ENCODE data around the gene FNDC3B.

The FNDC3B gene

GRCh38 chr3:172219750-172220149 lies 180.4 kb downstream of the FNDC3B start:
- H3K9me3 ChIP-seq (ENCODE audit: control insufficient read depth, insufficient read depth, low read depth, low read length) = no peaks in the 10 kb centered on the region
- ChIA-PET CTCF (no interaction called here), POLR2A (no interaction called here)
- H3K4me1 ChIP-seq (ENCODE audit: control insufficient read depth, insufficient read depth, low read length) = peaks cover 17% of the 10 kb centered on the region
- no peaks in the 10 kb centered on the region for H3K36me3 ChIP-seq (ENCODE audit: control insufficient read depth in 2 of 2, insufficient read depth in 1 of 2, low read length in 2 of 2)
- no peak overlapping the region for H3K4me3 ChIP-seq (ENCODE audit: low read depth, low read length)
- TF ChIP-seq ZNF146 (tag by site-specific recombination; IDR thresholded peaks at IDR 0.05) (0 out of 2 replicates have a peak, but pooled peaks have one; percentile 29), KLF10 (tag by site-specific recombination; IDR thresholded peaks at IDR 0.05) (no peak)
- no peak overlapping the region for H3K27ac ChIP-seq (ENCODE audit: extremely low read depth, low read depth, low read length)

GRCh38 chr3:172221547-172221946 lies 182.2 kb downstream of the FNDC3B start:
- no peak overlapping the region for H3K27ac ChIP-seq (ENCODE audit: extremely low read depth, low read depth, low read length)
- CTCF ChIA-PET = interaction anchor here (0.7 kb wide), 1 partner anchor 48 kb away, joined by 4 read pairs; no protein-coding TSS in a partner anchor

More at GRCh38 chr3:172221547-172221946, 182.2 kb downstream of the FNDC3B start:
- Histone ChIP-seq H3K4me3 (ENCODE audit: low read depth, low read length) (no peak overlapping the region), H3K36me3 (ENCODE audit: control insufficient read depth in 2 of 2, insufficient read depth in 1 of 2, low read length in 2 of 2) (no peaks in the 10 kb centered on the region), H3K9me3 (ENCODE audit: control insufficient read depth, insufficient read depth, low read depth, low read length) (no peaks in the 10 kb centered on the region), H3K4me1 (ENCODE audit: control insufficient read depth, insufficient read depth, low read length) (peaks cover 17% of the 10 kb centered on the region)
- POLR2A ChIA-PET = no interaction called here
- TF ChIP-seq SCRT2 (tag by site-specific recombination; IDR thresholded peaks at IDR 0.05) (no peak), ZBTB8A (tag by site-specific recombination; IDR thresholded peaks at IDR 0.05) (no peak), ZNF416 (tag by site-specific recombination; IDR thresholded peaks at IDR 0.05) (no peak), KLF10 (tag by site-specific recombination; IDR thresholded peaks at IDR 0.05) (no peak), ZNF600 (tag by site-specific recombination; IDR thresholded peaks at IDR 0.05) (no peak), ZBTB26 (tag by site-specific recombination; optimal IDR thresholded peaks at IDR 0.05) (no peak), SP7 (tag by site-specific recombination; IDR thresholded peaks at IDR 0.05) (no peak), ZNF747 (tag by site-specific recombination; IDR thresholded peaks at IDR 0.05) (no peak), PRDM2 (tag by site-specific recombination; IDR thresholded peaks at IDR 0.05; ENCODE audit: borderline replicate concordance) (no peak), KLF1 (tag by site-specific recombination; IDR thresholded peaks at IDR 0.05) (no peak), ZNF560 (tag by site-specific recombination; IDR thresholded peaks at IDR 0.05; ENCODE audit: borderline replicate concordance) (no peak), ZNF423 (tag by site-specific recombination; IDR thresholded peaks at IDR 0.05) (no peak), ZNF521 (tag by site-specific recombination; IDR thresholded peaks at IDR 0.05) (no peak), AEBP2 (tag by site-specific recombination; IDR thresholded peaks at IDR 0.05; ENCODE audit: borderline replicate concordance) (no peak), ZNF19 (tag by site-specific recombination; IDR thresholded peaks at IDR 0.05; ENCODE audit: low read depth) (no peak)
